HFFc6 (cell line): Measurements from ENCODE around the gene CDKN2D. TPM values are rescaled to one million over a fixed set of nuclear protein-coding genes. Genes with fewer than 3 reads are reported as not detected.
A peak's percentile ranks its signal among the peaks of the same experiment; 100 is the strongest.

Experiments
- DNase-seq: peaks from one replicate; pipeline ENCODE4 v3.0.0-alpha.2; 2018
- H3K27ac Mint-ChIP-seq: 2 replicates; pipeline ENCODE4 v1.8.0; 2020; ENCODE audit warnings: mild to moderate bottlenecking, mixed read lengths
- H3K27me3 Mint-ChIP-seq: 2 replicates; pipeline ENCODE4 v1.8.0; 2021; ENCODE audit warnings: mild to moderate bottlenecking, moderate library complexity, mixed read lengths; ENCODE audit not compliant: insufficient read depth
- H3K36me3 Mint-ChIP-seq: 2 replicates; pipeline ENCODE4 v1.8.0; 2021; ENCODE audit warnings: low read depth, mixed read lengths
- H3K4me1 Mint-ChIP-seq: 2 replicates; pipeline ENCODE4 v1.8.0; 2020; ENCODE audit warnings: low read depth, mixed read lengths
- H3K4me3 Mint-ChIP-seq: 2 replicates; pipeline ENCODE4 v1.8.0; 2020; ENCODE audit warnings: mild to moderate bottlenecking, moderate library complexity, mixed read lengths
- H3K9me3 Mint-ChIP-seq: 2 replicates; pipeline ENCODE4 v1.8.0; 2020; ENCODE audit warnings: mild to moderate bottlenecking, mixed read lengths
- CTCF ChIP-seq: fragments of 200-600 bp; sonication (generic); IDR thresholded peaks from 2 replicates; pipeline ENCODE4 v1.5.0; 2021; ENCODE audit warnings: antibody characterized with exemption, mild to moderate bottlenecking
- total RNA-seq, 6 experiments: library from RNA; stranded (reverse); fragmentation: NEBNext Ultra II Directional; extraction: Animal tissue kit (Norgen Biotek cat#: 25700); gene quantifications; 2 replicates in 1 of 6; 3 replicates in 5 of 6; pipeline ENCODE4 v1.2.3, GENCODE V29; 2021

The CDKN2D gene
- total RNA-seq, 6 experiments from 2014 or later = 8.0 to 14.7 (median 13.2) TPM

- Mint-ChIP-seq H3K27ac (no peak overlapping the region), H3K4me3 (no peak overlapping the region), H3K4me1 (peaks cover 9% of the 10 kb centered on the region), H3K9me3 (no peaks in the 10 kb centered on the region), H3K27me3 (peaks cover 4% of the 10 kb centered on the region), H3K36me3 (peaks cover 12% of the 10 kb centered on the region; the same call in 1 of the 2 replicates)
- TF ChIP-seq CTCF = no peak
- DNase-seq = no peak
Observed at GRCh38 chr19:10560154-10560553, 8.6 kb downstream of the CDKN2D start.

GRCh38 chr19:10557603-10558197 is 11.1 kb downstream of the CDKN2D start:
- no peak for TF ChIP-seq CTCF

DNA sequence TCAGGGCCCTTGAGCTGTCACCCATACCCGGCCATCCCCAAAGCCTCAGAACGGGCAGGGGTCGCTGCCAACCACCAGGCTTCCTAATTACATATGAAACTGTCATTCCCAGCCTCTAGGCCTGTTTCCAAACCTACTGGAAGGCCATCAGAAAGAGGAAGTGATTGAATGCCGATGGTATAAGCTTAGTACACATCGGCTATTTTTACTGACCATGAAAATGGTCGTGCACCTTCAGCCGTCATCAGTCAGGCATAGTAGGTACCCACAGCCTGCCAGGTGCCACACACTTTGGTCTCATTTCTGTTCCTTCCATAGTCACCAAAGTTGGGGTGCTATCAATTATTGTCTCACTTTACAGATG is 13.2 kb downstream of the CDKN2D start:
- no peak for TF ChIP-seq CTCF
- H3K4me1 Mint-ChIP-seq = no peaks in the 10 kb centered on the region
- DNase-seq = no peak

More at GRCh38 chr19:10557603-10558197, 11.1 kb downstream of the CDKN2D start:
- Mint-ChIP-seq H3K9me3 (no peaks in the 10 kb centered on the region), H3K4me1 (no peaks in the 10 kb centered on the region), H3K27ac (no peak overlapping the region), H3K36me3 (peaks cover 18% of the 10 kb centered on the region; the same call in 1 of the 2 replicates), H3K4me3 (no peak overlapping the region), H3K27me3 (peaks cover 2% of the 10 kb centered on the region; the same call in 1 of the 2 replicates)
- DNase-seq = no peak

DNA sequence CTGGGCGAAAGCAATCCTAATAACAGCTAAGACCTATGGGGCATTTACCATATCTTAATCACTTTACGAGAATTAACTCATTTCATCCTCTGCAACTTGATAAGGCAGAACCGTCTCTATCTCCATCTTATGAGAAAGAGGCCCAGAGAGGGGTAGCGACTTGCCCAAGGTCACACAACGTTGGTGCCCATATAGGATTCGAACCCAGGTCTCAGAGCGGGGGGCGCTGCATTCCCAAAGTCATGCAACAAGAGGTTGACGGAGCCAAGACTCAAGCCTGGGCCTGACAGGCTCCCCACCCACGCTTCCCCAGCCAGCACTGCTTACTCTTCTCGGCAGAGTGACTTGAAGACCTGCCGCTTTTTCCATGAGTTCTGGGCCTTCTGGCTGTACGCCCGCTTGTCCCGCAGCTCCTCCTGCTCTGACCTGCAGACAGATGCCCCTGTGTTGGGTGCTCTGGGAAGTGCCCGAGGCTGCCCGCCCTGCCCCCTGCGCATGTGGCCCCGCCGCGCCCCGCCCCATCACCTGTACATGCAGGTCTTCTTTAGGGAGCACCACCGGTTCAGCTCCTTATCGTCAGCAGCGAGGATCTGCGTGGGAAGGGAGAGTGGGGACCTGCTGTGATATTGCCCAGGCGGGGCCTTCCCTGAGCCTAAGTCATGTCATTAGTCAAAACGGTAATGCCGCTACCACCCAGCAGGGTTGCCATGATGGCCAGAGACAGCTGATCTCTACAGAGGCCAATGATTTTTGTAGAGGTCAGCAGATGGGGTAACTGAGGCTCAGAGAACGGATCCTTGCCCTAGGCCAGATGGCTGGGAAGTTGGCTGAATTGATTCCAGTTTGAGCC is 13.8 kb downstream of the CDKN2D start:
- no peaks in the 10 kb centered on the region for H3K9me3 Mint-ChIP-seq
- H3K27ac Mint-ChIP-seq = no peak overlapping the region
- DNase-seq = no peak

More for the DNA sequence above, 13.2 kb downstream of the CDKN2D start:
- Mint-ChIP-seq H3K27ac (no peak overlapping the region), H3K9me3 (no peaks in the 10 kb centered on the region), H3K36me3 (peaks cover 28% of the 10 kb centered on the region), H3K4me3 (no peak overlapping the region), H3K27me3 (peaks cover 2% of the 10 kb centered on the region; the same call in 1 of the 2 replicates)

GRCh38 chr19:10553943-10554381 is 14.8 kb downstream of the CDKN2D start:
- no peak for DNase-seq
- Mint-ChIP-seq H3K4me3 (no peak overlapping the region), H3K9me3 (no peaks in the 10 kb centered on the region), H3K27ac (no peak overlapping the region), H3K27me3 (peaks cover 2% of the 10 kb centered on the region; the same call in 1 of the 2 replicates), H3K4me1 (no peaks in the 10 kb centered on the region), H3K36me3 (peaks cover 28% of the 10 kb centered on the region)
- TF ChIP-seq CTCF = no peak

More for the DNA sequence above, 13.8 kb downstream of the CDKN2D start:
- no peak overlapping the region for H3K4me3 Mint-ChIP-seq
- H3K36me3 Mint-ChIP-seq = peaks cover 28% of the 10 kb centered on the region
- no peaks in the 10 kb centered on the region for H3K4me1 Mint-ChIP-seq
- peaks cover 2% of the 10 kb centered on the region; the same call in 1 of the 2 replicates for H3K27me3 Mint-ChIP-seq
- TF ChIP-seq CTCF = peak; percentile 54
